SK-N-SH treated with all-trans-retinoic acid at 6 μM for 48 hours (cell line): ENCODE data around the gene B3GALT6.

Experiments used
- ARNTL ChIP-seq: fragments of 450-650 bp; formaldehyde crosslinking; IDR thresholded peaks from 2 replicates; pipeline ENCODE4 v1.5.0; 2020; ENCODE audit warnings: low read depth, mild to moderate bottlenecking, moderate library complexity, borderline replicate concordance
- ESRRG ChIP-seq: fragments of 250-450 bp; sonication (Bioruptor Pico); IDR thresholded peaks from 2 replicates; pipeline ENCODE4 v1.6.1; 2021; ENCODE audit warnings: mild to moderate bottlenecking
- ISL1 ChIP-seq: fragments of 250-450 bp; sonication (Bioruptor Pico); IDR thresholded peaks from 2 replicates; pipeline ENCODE4 v2.1.2; 2022; ENCODE audit warnings: mild to moderate bottlenecking, moderate library complexity
- OSR1 ChIP-seq: fragments of 250-450 bp; sonication (Bioruptor Pico); IDR thresholded peaks from 2 replicates; pipeline ENCODE4 v1.8.0; 2022; ENCODE audit warnings: moderate library complexity, mild to moderate bottlenecking, inconsistent platforms
- RARB ChIP-seq: fragments of 250-450 bp; sonication (Bioruptor Pico); IDR thresholded peaks from 2 replicates; pipeline ENCODE4 v1.8.0; 2021; ENCODE audit warnings: mild to moderate bottlenecking, moderate library complexity
- SNAI2 ChIP-seq: fragments of 250-450 bp; sonication (Bioruptor Pico); IDR thresholded peaks from 2 replicates; pipeline ENCODE4 v1.5.0; 2020; ENCODE audit warnings: mild to moderate bottlenecking, moderate library complexity
- TOX ChIP-seq: fragments of 250-450 bp; sonication (Bioruptor Pico); IDR thresholded peaks from 2 replicates; pipeline ENCODE4 v1.8.0; 2021; ENCODE audit warnings: mild to moderate bottlenecking, moderate library complexity, borderline replicate concordance
- ZFP30 ChIP-seq: fragments of 450-650 bp; formaldehyde crosslinking; IDR thresholded peaks from 2 replicates; pipeline ENCODE4 v1.5.0; 2022; ENCODE audit warnings: mild to moderate bottlenecking, moderate library complexity
- TF ChIP-seq, protein P1 (sequence below): fragments of 250-450 bp; sonication (Bioruptor Pico); IDR thresholded peaks from 2 replicates; pipeline ENCODE4 v1.5.1; 2021; ENCODE audit warnings: mild to moderate bottlenecking, moderate library complexity
- TF ChIP-seq, protein P2 (sequence below): fragments of 250-450 bp; sonication (Bioruptor Pico); IDR thresholded peaks from 2 replicates; pipeline ENCODE4 v1.8.0; 2020; ENCODE audit warnings: mild to moderate bottlenecking, moderate library complexity, borderline replicate concordance

DNA sequence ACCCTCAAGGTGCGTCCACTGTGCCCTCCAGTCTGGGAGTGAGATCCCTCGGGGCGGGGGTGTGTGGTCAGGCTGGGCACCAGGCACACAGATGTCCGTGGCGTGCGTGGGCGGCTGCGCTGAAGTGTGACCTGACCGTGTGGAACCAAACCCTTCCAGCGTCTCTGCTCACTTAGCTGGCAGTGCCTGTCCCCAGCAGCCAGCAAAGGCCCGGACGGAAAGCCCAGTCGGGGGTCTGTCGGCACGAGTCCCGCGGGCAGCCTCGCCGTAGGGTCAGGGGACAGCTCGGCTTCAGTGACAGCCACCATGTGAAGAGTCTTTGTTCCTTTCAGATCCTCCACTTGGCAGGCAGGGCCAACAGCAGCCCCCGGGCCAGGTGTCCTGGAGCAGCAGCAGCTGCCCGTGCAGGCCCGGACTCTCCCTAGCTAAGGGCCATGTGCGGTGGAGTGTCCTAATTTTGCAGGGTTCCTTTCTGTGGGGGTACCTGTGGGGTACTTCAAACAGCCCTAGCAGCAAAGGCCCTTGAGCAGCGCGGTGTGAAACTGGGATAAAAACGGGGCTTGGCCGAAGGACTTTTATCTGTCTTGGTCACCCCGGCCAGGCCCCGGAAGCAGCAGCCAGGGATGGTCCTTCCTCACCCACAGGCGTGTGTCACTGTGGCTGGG lies 46.8 kb upstream of the B3GALT6 start:
- TF ChIP-seq SNAI2 (CRISPR knock-in tag) (no peak), TOX (no peak), ESRRG (CRISPR knock-in tag) (no peak), ZFP30 (no peak), OSR1 (CRISPR knock-in tag) (no peak), ISL1 (no peak), ARNTL (CRISPR knock-in tag) (no peak), RARB (CRISPR knock-in tag) (no peak)
- TF ChIP-seq, protein P1, sequence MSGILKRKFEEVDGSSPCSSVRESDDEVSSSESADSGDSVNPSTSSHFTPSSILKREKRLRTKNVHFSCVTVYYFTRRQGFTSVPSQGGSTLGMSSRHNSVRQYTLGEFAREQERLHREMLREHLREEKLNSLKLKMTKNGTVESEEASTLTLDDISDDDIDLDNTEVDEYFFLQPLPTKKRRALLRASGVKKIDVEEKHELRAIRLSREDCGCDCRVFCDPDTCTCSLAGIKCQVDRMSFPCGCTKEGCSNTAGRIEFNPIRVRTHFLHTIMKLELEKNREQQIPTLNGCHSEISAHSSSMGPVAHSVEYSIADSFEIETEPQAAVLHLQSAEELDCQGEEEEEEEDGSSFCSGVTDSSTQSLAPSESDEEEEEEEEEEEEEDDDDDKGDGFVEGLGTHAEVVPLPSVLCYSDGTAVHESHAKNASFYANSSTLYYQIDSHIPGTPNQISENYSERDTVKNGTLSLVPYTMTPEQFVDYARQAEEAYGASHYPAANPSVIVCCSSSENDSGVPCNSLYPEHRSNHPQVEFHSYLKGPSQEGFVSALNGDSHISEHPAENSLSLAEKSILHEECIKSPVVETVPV (CRISPR knock-in tag): no peak
- TF ChIP-seq, protein P2, sequence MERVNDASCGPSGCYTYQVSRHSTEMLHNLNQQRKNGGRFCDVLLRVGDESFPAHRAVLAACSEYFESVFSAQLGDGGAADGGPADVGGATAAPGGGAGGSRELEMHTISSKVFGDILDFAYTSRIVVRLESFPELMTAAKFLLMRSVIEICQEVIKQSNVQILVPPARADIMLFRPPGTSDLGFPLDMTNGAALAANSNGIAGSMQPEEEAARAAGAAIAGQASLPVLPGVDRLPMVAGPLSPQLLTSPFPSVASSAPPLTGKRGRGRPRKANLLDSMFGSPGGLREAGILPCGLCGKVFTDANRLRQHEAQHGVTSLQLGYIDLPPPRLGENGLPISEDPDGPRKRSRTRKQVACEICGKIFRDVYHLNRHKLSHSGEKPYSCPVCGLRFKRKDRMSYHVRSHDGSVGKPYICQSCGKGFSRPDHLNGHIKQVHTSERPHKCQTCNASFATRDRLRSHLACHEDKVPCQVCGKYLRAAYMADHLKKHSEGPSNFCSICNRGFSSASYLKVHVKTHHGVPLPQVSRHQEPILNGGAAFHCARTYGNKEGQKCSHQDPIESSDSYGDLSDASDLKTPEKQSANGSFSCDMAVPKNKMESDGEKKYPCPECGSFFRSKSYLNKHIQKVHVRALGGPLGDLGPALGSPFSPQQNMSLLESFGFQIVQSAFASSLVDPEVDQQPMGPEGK: no peak
